Calu3 (cell line): Measurements from ENCODE around the gene ANKRD12. TPM values are rescaled to one million over a fixed set of nuclear protein-coding genes. Genes with fewer than 3 reads are reported as not detected.

Experiments used
- BruUV-seq: library from RNA; stranded (reverse); fragments of 400-500 nt; replicated peaks from 2 replicates; lab custom pipeline; 2021; lab: Mats Ljungman, UMichigan
- CTCF ChIA-PET: fragments of 300-600 bp; sonication (Branson Sonifier 250); formaldehyde crosslinking; loops from one replicate; lab custom pipeline; 2022; ENCODE audit warnings: antibody characterized with exemption; lab: Charles Lee
- DNase-seq: peaks from one replicate; pipeline ENCODE4 v3.0.0; 2022
- H3K27ac Mint-ChIP-seq: one replicate; pipeline ENCODE4 v1.8.0; 2022; ENCODE audit warnings: mixed read lengths; ENCODE audit not compliant: unreplicated experiment
- H3K27me3 Mint-ChIP-seq: one replicate; pipeline ENCODE4 v1.8.0; 2022; ENCODE audit warnings: mixed read lengths; ENCODE audit not compliant: unreplicated experiment
- H3K36me3 Mint-ChIP-seq: one replicate; pipeline ENCODE4 v1.8.0; 2022; ENCODE audit warnings: mild to moderate bottlenecking, moderate library complexity, mixed read lengths; ENCODE audit not compliant: insufficient read depth, unreplicated experiment
- H3K4me1 Mint-ChIP-seq: one replicate; pipeline ENCODE4 v1.8.0; 2022; ENCODE audit warnings: mild to moderate bottlenecking, low read depth, mixed read lengths; ENCODE audit not compliant: unreplicated experiment
- H3K4me3 Mint-ChIP-seq: one replicate; pipeline ENCODE4 v1.8.0; 2022; ENCODE audit warnings: mild to moderate bottlenecking, low read depth, moderate library complexity, mixed read lengths; ENCODE audit not compliant: unreplicated experiment
- H3K9me3 Mint-ChIP-seq: one replicate; pipeline ENCODE4 v1.8.0; 2022; ENCODE audit warnings: low read depth, mixed read lengths; ENCODE audit not compliant: unreplicated experiment
- intact Hi-C: fragments of 100-400 bp; cut with micrococcal nuclease; formaldehyde crosslinking; loops from one replicate; pipeline ENCODE4 v1.10.0; 2022; ENCODE audit not compliant: unreplicated experiment
- total RNA-seq: library from RNA; stranded (reverse); gene quantifications from 2 replicates; pipeline ENCODE4 v1.2.3, GENCODE V29; 2022
- TF ChIP-seq, protein P1 (sequence below): fragments of 200-600 bp; IDR thresholded peaks from one replicate; pipeline ENCODE4 v1.8.0; 2022; ENCODE audit warnings: antibody characterized with exemption; ENCODE audit not compliant: unreplicated experiment

ANKRD12 gene
- total RNA-seq, 1 experiment from 2014 or later, result 40.7 TPM

DNA sequence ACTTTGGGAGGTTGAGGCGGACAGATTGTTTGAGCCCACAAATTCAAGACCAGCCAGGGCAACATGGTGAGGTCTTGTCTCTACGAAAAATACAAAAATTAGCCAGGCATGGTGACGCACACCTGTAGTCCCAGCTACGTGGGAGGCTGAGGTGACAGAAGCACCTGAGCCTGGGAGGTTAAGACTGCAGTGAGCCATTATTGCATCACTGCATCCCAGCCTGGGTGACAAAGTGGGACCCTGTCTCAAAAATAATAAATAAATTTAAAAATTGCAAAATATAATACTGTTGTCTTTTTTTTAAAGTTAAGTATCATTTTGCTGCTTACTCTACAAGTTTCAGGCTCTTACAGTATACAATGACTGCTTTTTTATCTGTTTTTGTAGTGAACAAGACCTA lies 4.0 kb upstream of the ANKRD12 start:
- no peak for DNase-seq
- Mint-ChIP-seq H3K9me3 (no peaks in the 10 kb centered on the region), H3K27me3 (no peaks in the 10 kb centered on the region), H3K27ac (peak overlapping the region; percentile 55), H3K36me3 (peaks cover 72% of the 10 kb centered on the region), H3K4me3 (no peak overlapping the region), H3K4me1 (peaks cover 37% of the 10 kb centered on the region)
- CTCF ChIA-PET, result no interaction called here
- TF ChIP-seq, protein P1, sequence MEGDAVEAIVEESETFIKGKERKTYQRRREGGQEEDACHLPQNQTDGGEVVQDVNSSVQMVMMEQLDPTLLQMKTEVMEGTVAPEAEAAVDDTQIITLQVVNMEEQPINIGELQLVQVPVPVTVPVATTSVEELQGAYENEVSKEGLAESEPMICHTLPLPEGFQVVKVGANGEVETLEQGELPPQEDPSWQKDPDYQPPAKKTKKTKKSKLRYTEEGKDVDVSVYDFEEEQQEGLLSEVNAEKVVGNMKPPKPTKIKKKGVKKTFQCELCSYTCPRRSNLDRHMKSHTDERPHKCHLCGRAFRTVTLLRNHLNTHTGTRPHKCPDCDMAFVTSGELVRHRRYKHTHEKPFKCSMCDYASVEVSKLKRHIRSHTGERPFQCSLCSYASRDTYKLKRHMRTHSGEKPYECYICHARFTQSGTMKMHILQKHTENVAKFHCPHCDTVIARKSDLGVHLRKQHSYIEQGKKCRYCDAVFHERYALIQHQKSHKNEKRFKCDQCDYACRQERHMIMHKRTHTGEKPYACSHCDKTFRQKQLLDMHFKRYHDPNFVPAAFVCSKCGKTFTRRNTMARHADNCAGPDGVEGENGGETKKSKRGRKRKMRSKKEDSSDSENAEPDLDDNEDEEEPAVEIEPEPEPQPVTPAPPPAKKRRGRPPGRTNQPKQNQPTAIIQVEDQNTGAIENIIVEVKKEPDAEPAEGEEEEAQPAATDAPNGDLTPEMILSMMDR, result no peak
- intact Hi-C loops, result loop anchor here (10.0 kb wide), 1 partner anchor 428 kb away; the partner anchor contains the start of gene MTCL1
- no TSS peak for BruUV-seq

DNA sequence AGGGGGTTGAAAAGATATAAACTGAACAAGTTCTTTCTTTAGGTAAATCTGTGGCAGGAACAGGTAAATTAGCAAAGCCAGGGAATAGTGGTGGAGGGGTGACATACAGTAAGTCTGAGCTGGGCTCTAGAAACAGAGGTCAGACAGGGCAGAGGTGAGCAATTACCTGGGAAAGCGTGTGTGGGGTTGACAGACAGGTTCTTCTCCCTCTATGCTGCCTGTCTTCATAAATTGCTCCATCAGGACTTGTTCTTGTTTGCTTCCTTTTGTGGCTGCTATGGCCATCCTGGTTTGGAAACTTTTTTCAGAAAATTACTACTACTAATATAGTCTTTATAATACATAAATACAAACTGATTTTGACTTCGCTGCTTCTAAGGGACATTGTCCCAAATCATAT lies 3.4 kb upstream of the ANKRD12 start:
- Mint-ChIP-seq H3K36me3 (peaks cover 72% of the 10 kb centered on the region), H3K4me1 (peaks cover 37% of the 10 kb centered on the region), H3K4me3 (peak overlapping the region; percentile 3), H3K9me3 (no peaks in the 10 kb centered on the region), H3K27me3 (no peaks in the 10 kb centered on the region), H3K27ac (peak overlapping the region; percentile 55)
- BruUV-seq, result no TSS peak
- TF ChIP-seq, protein P1, result no peak
- intact Hi-C loops, result loop anchor here (10.0 kb wide), 1 partner anchor 428 kb away; the partner anchor contains the start of gene MTCL1
- CTCF ChIA-PET, result no interaction called here
- no peak for DNase-seq

DNA sequence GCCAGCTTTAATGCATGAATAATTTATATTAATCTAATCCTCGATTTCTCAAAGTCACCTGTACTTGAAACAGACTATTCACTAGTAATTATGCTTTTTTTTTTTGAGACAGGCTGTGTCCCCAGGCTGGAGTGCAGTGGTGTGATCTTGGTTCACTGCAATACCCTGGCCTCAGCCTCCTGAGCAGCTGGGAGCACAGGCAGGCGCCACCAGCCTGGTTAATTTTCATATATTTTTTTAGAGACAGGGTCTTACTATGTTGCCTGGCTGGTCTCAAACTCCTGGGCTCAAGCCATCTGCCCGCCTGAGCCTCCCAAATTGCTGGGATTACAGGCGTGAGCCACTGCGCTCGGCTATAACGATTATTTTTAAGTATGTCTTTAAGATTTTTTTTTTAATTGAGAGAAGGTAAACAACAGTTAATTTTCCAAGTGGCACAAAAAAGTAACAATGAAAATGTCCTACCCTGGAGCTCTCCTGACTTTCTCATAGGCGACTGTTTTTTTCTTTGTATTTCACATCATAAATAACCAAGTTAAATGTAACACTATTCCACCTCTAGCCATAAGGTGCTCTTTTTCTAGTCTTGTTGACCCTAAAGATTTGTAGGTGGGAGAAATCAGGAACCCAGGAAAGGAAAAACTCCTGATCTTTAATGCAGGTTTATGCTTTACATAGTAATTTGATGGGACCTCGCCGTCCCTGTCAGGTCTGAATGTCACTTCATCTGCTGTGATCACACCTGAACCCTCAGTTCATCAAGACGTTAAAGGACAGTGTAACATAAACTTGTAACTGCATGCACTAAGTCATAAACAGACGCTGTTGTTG lies 1.3 kb upstream of the ANKRD12 start:
- Mint-ChIP-seq H3K27me3 (no peaks in the 10 kb centered on the region), H3K4me3 (peak overlapping the region; percentile 94), H3K36me3 (peaks cover 68% of the 10 kb centered on the region), H3K9me3 (no peaks in the 10 kb centered on the region), H3K4me1 (peaks cover 43% of the 10 kb centered on the region), H3K27ac (peak overlapping the region; percentile 96)
- no peak for DNase-seq
- TF ChIP-seq, protein P1, result no peak
- intact Hi-C loops, result loop anchor here (10.0 kb wide), 1 partner anchor 430 kb away; the partner anchor contains the start of gene MTCL1
- CTCF ChIA-PET, result interaction anchor here (0.5 to 0.9 kb wide), 2 partner anchors 18 to 21 kb away, joined by 3 to 5 read pairs; no protein-coding TSS in a partner anchor
- BruUV-seq, result no TSS peak

DNA sequence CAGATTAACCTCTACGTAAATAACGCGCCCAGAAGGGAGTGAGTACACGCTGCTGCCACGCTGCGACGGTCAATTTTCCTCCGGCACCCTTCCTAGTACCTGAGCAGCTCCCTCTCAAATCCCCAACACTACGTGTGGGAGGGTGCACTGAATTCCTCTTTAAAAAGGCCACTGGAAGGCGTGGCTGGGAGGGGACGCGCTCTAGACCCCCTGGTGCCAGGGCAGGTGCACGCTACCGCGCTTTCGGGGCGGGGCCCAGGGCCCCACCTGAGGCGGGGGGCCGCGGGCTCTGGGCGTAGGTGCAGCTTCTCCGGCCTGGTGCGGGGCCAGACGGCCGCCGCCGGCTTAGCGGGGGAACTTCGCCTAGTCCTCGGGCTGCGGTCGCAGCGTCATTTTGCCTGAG lies 668 bp upstream of the ANKRD12 start:
- CTCF ChIA-PET, result interaction anchor here (0.5 to 1.6 kb wide), 3 partner anchors 12 to 34 kb away, joined by 4 to 5 read pairs (median 5); partner anchors contain the start of gene NDUFV2
- Mint-ChIP-seq H3K36me3 (peaks cover 68% of the 10 kb centered on the region), H3K9me3 (no peaks in the 10 kb centered on the region), H3K4me1 (peaks cover 49% of the 10 kb centered on the region), H3K27ac (peak overlapping the region; percentile 96), H3K4me3 (peak overlapping the region; percentile 94), H3K27me3 (no peaks in the 10 kb centered on the region)
- intact Hi-C loops, result loop anchor here (10.0 kb wide), 1 partner anchor 431 kb away; the partner anchor contains the start of gene MTCL1
- TSS peak; percentile 34 for BruUV-seq
- TF ChIP-seq, protein P1, result no peak
- DNase-seq, result peak; percentile 66
